Stimulated activated CD4-positive, alpha-beta T cell treated with anti-CD3 and anti-CD28 coated beads, TNF-alpha, amount 100 ng/mL, for 4 hours (primary cell): Measurements from ENCODE around the gene TES.
A peak's percentile ranks its signal among the peaks of the same experiment; 100 is the strongest.

Experiments
- DNase-seq, 3 experiments: peaks; one replicate each; pipeline ENCODE4 v3.0.0-alpha.2; 2020; ENCODE audit warnings: low read depth in 3 of 3

TES gene

GRCh38 chr7:116219834-116220233 lies 9.5 kb downstream of the TES start:
- DNase-seq, result no peak

GRCh38 chr7:116222501-116222900 lies 12.2 kb downstream of the TES start:
- DNase-seq, result no peak

GRCh38 chr7:116223588-116223987 lies 13.2 kb downstream of the TES start:
- DNase-seq, result no peak

GRCh38 chr7:116224492-116225098 lies 14.3 kb downstream of the TES start:
- DNase-seq, result no peak

- no peak for DNase-seq
These were observed 15.5 kb downstream of the TES start for GRCh38 chr7:116225860-116226259.

- DNase-seq, result no peak
These were observed 16.3 kb downstream of the TES start for GRCh38 chr7:116226664-116227063.

DNA sequence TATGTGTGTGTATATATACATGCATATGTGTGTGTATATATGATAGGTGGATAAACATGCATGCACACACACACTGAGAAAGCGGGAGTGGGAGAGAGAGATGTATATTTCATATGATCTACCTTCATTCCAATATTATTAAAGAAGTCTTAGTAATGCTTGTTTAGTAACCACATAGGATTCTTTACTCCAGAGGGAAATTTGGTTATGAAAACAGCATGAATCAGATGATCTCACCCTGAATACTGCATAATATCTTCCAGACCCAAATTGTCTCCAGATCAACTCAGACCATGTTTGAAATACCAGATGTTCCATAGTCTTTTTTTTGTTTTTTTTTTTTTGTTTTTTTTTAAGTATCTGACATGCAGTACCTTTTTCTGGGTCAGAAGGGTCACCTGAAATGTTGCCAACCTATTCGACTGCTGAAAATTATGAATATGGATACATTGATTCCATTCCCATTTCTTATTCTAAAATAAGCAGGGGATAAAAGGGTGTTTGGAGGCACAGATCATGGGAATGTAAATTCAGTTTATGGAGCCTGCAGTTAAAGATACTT lies 17.4 kb downstream of the TES start:
- no peak for DNase-seq

DNA sequence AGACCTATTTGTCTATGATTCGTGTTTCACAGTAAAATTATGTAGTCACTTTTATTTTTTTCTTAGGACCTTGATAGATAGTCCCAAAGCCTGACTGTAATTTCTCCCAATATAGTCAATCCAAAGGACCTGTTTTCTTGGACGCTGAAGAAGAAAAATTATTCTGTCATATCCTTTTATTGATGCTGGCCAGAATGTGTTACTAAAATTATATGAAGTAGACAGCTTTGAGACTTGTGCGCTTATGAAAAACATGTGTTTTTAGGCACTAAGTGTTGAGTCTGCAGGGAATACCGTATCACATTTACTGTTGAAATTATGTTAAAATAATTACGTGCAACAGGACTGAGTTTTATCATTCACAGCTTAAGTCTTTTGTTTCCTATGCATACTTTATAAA lies 17.9 kb downstream of the TES start:
- DNase-seq, result no peak

- DNase-seq, result no peak
These were observed 19.0 kb downstream of the TES start for GRCh38 chr7:116229366-116229765.

DNA sequence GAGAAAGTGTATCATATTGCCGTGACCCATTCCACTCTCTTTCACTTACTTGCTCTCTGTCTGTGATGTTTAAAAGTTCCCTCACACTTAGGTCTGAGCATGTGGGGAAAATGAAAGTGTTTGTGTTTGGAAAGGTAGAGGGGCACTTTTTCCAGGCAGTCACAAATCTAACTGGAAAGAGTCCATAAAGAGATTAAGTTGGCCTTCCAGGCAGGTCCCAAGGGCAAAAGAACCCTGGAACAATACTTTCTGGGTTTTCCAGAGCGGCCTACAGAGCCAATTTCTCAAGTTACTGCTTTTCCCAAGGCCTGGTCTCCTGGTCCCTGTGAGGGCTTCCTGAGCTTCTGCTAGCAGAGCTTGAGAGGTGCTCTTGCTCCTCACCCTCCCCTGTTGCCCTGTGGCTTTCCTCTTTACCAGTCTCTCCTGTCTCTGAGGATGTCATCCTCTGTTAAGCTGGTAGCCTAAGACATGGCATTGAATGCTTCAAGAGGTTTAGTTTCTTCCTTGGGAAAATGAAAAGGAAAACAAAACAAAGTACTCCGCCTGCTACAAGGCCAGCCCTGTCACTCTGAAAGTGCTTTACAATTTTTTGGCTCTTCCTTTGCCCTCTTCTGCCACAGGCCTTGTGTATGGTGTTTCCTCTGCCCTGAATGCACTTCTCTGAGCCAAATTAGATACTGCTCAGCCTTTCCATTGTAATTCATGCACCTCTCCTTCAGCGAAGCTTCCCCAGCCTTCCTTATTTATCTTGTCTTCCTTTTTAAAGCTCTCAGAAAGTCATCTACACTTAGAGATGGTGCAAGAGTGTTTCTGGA lies 20.1 kb downstream of the TES start:
- DNase-seq, result no peak

DNA sequence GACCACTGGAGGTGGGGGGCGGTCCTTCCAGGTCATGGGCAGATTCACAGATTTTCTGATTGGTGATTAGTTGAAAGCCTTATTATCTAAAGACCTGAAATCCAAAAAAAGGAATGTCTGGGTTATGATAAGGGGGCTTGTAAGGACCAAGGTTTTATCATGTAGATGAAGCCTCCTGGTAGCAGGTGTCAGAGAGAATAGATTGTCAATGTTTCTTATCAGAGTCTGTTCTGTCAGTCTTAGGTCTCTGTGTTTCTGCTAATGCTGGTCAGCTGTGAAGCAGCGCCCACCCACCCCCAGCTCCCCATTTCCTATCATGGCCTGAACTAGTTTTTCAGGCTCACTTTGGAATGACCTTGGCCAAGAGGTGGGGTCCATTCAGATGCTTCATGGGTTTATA lies 21.2 kb downstream of the TES start:
- no peak for DNase-seq

DNA sequence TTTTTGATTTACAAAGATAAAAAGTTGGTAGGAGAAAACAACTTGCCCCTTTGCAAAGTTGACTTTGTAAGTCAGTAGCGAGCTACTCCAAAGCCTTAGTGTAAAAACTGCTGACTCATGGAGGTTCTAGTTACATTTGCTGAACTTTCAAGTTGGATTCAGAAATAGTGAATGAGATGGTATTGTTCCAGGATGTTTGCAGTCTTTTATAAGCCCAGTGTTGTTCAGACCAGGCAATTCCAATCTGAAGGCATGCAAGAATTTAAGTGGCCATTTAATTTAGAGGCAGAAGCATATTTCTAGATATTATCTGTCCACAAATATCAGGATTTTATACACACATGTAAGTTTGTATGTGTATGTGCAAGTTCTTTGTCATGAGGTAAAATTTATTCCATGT lies 21.6 kb downstream of the TES start:
- DNase-seq, result no peak

DNA sequence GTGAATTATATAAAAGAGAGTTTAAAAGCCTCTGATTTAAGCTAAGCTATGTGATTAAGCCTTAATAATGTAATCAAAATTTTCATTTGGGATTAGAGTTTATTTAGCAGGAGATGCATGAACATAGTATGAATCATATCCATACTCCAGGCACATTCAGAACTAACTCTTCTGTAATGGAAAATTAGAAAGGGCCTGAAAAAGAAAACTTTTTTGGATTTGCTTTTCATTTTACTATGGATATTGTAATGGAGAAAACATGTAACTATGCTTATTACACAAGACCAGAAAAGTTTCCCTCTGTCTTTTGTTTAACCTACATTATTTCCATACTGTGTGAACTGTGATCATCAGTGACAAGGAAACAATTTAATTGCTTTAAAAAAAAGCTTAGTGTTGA lies 22.0 kb downstream of the TES start:
- no peak for DNase-seq

GRCh38 chr7:116232920-116233319 lies 22.6 kb downstream of the TES start:
- DNase-seq, result no peak

- DNase-seq, result no peak
These were observed 24.3 kb downstream of the TES start for GRCh38 chr7:116234517-116235200.

- DNase-seq, result no peak
These were observed 25.0 kb downstream of the TES start for GRCh38 chr7:116235380-116235779.

GRCh38 chr7:116236020-116236630 lies 25.8 kb downstream of the TES start:
- peak in 2 of 3 experiments; percentile 10 to 33 for DNase-seq

DNA sequence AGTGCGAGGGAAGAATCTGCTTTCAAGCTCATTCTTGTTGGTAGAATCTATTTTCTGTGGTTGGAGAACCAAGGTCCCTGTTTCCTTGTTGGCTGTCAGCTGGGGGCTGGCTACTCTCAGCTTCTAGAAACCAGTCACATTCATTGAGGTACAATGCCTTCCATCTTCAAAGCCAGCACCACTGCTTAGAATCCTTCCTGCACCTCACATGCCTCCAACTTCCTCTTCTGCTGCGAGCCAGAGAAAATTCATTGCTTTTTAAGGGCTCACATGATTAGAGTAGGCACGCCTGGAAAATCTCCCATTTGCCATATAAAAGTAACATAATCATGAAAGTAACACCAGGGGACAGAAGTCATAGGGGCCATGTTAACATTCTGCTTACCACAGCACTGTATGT lies 28.7 kb downstream of the TES start:
- no peak for DNase-seq

DNA sequence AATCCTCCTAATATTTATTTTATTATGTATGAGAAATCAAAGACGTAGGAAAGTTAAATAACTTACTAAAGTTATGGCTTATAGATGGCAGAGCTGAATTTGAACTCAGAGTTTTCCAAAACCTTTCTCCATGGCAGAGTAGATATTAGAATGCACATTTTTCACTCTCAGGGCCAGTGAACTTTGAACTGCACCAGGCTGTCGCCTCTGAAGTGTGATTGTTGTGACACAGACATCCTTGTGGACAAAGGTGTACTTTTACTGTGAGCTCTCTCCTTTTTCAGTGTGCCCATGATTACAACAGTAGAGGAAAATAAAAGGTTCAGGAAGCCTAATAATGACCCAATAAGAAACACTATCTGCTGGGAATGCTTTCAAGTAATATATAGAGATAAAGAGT lies 29.1 kb downstream of the TES start:
- DNase-seq, result no peak

DNA sequence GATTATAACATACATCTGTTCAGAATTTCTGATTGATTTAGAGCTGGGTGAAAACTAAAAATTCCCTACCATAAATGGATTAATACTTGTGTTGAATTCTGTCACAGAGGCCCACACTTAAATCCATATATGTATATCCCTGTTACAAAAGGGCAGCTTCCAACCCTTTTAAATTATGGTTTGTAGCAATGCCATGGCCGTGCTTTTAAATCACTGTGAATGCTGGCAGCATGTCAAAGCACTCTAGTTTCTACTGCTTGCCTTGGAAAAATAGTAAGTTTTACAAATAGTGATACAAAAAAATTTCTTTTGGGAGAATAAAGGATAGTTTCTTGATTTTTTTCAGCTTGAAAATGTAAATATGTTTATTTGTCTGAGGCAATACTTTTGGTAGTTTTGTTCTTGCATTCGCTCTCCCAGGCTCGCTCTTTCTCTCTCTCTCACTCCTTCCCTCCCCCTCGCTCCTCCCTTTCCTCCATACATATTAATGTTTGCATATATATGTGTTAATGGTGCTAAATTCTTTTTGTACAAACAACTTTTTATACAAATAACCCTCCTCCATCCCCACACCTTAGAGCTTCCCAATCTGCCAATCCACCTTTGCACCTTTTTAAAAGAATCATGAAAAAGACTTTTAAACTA lies 29.8 kb downstream of the TES start:
- DNase-seq, result no peak

- no peak for DNase-seq
These were observed 31.0 kb downstream of the TES start for GRCh38 chr7:116241291-116241690.

- no peak for DNase-seq
These were observed 31.8 kb downstream of the TES start for GRCh38 chr7:116242178-116242577.
